Keratinocyte (primary cell): ENCODE results near the gene TLL1. TPM values are rescaled to one million over a fixed set of nuclear protein-coding genes. Genes with fewer than 3 reads are reported as not detected.

Source experiments
- DNase-seq: peaks from one replicate; pipeline ENCODE4 v3.0.0-alpha.2; 2011; ENCODE audit warnings: low read depth, missing footprints, low spot score
- FAIRE-seq: peaks from 2 replicates; lab custom pipeline; 2011; peaks lifted over from hg19 to GRCh38; lab: Jason Lieb, UNC
- H2AFZ ChIP-seq: 2 replicates; pipeline ENCODE4 v1.6.0; 2012; ENCODE audit warnings: low read length, control low read depth, inconsistent platforms; ENCODE audit not compliant: control insufficient read depth
- H3K27ac ChIP-seq: 2 replicates; pipeline ENCODE4 v1.5.1; 2011; ENCODE audit warnings: low read length; ENCODE audit not compliant: control insufficient read depth, insufficient read depth
- H3K27me3 ChIP-seq: 3 replicates; pipeline ENCODE4 v1.6.0; 2011; ENCODE audit warnings: low read length; ENCODE audit not compliant: control insufficient read depth, insufficient read depth; ENCODE audit errors: extremely low read depth
- H3K36me3 ChIP-seq, 2 experiments: 2 replicates in 1 of 2; 3 replicates in 1 of 2; pipeline ENCODE4 v1.5.1; 2011; ENCODE audit warnings: low read length in 2 of 2, mild to moderate bottlenecking in 1 of 2; ENCODE audit not compliant: control insufficient read depth in 2 of 2, insufficient read depth in 2 of 2; ENCODE audit errors: extremely low read depth in 1 of 2
- H3K4me1 ChIP-seq: 3 replicates; pipeline ENCODE4 v1.5.1; 2011; ENCODE audit warnings: low read length; ENCODE audit not compliant: control insufficient read depth, insufficient read depth; ENCODE audit errors: extremely low read depth
- H3K4me2 ChIP-seq: 3 replicates; pipeline ENCODE4 v1.6.0; 2011; ENCODE audit warnings: low read depth, low read length; ENCODE audit not compliant: control insufficient read depth, insufficient read depth; ENCODE audit errors: extremely low read depth
- H3K4me3 ChIP-seq, 3 experiments: fragments of 200-600 bp in 1 of 3; sonication (generic) in 1 of 3; 2 replicates in 2 of 3; 3 replicates in 1 of 3; pipeline ENCODE4 v1.5.1; 2011 to 2016; ENCODE audit warnings: low read length in 3 of 3, mild to moderate bottlenecking in 3 of 3, control low read depth in 2 of 3, inconsistent platforms in 1 of 3, low read depth in 1 of 3, mixed read lengths in 1 of 3, mixed run types in 1 of 3, moderate library complexity in 1 of 3; ENCODE audit not compliant: control insufficient read depth in 2 of 3, insufficient read depth in 2 of 3; ENCODE audit errors: extremely low read depth in 1 of 3
- H3K79me2 ChIP-seq: 2 replicates; pipeline ENCODE4 v1.6.0; 2012; ENCODE audit warnings: low read length; ENCODE audit not compliant: control insufficient read depth, insufficient read depth
- H3K9ac ChIP-seq: 3 replicates; pipeline ENCODE4 v1.6.0; 2011; ENCODE audit warnings: low read length; ENCODE audit not compliant: control insufficient read depth, insufficient read depth; ENCODE audit errors: extremely low read depth
- H3K9me1 ChIP-seq: 3 replicates; pipeline ENCODE4 v1.6.0; 2011; ENCODE audit warnings: low read length; ENCODE audit not compliant: control insufficient read depth, insufficient read depth; ENCODE audit errors: extremely low read depth
- H3K9me3 ChIP-seq: 2 replicates; pipeline ENCODE4 v1.5.1; 2012; ENCODE audit warnings: low read depth, low read length; ENCODE audit not compliant: control insufficient read depth
- H4K20me1 ChIP-seq: 3 replicates; pipeline ENCODE4 v1.6.0; 2011; ENCODE audit warnings: low read length; ENCODE audit not compliant: control insufficient read depth, insufficient read depth; ENCODE audit errors: extremely low read depth
- EZH2 ChIP-seq: IDR thresholded peaks from one replicate; pipeline ENCODE4 v1.6.1; 2012; ENCODE audit warnings: inconsistent platforms, mild to moderate bottlenecking, low read length, moderate library complexity
- dilution Hi-C: fragments of 300-500 bp; cut with MboI; formaldehyde crosslinking; loops from one replicate; pipeline ENCODE4 v1.7.0; 2020; ENCODE audit warnings: low sequenced_read_pairs; ENCODE audit not compliant: extremely low pct_ligation_motif_present
- polyA plus RNA-seq, 5 experiments: library from polyadenylated mRNA; depleted of rRNA in 3 of 5; stranded (reverse) in 3 of 5; stranded (forward) in 1 of 5; unstranded in 1 of 5; fragments of >200 nt; gene quantifications; 1 replicate in 1 of 5; 2 replicates in 3 of 5; 3 replicates in 1 of 5; pipeline versions ENCODE4 v1.2.1 to v1.2.3, GENCODE V29; 2011 to 2012; ENCODE audit warnings: missing spikeins in 2 of 5, low read depth in 1 of 5, low replicate concordance in 1 of 5
- TF ChIP-seq, protein P1 (sequence below), 3 experiments: IDR thresholded peaks in 1 of 3; conservative IDR thresholded peaks in 1 of 3; optimal IDR thresholded peaks in 1 of 3; 2 replicates in 2 of 3; 3 replicates in 1 of 3; pipeline versions ENCODE3 to v1.5.1; 2011; ENCODE audit warnings: low read length in 3 of 3, mild to moderate bottlenecking in 3 of 3, moderate library complexity in 2 of 3, control low read depth in 1 of 3, inconsistent platforms in 1 of 3; ENCODE audit not compliant: insufficient read depth in 2 of 3; ENCODE audit errors: extremely low read depth in 1 of 3

Gene TLL1
- polyA plus RNA-seq, 1 donor (not counting 4 experiments of a cell fraction or from before 2014, with no cell fraction given), result 1.5 TPM

GRCh38 chr4:165866019-165866650 is 6.9 kb upstream of the TLL1 start:
- no peak for FAIRE-seq
- H4K20me1 ChIP-seq, result no peaks in the 10 kb centered on the region
- no peak overlapping the region for H3K4me3 ChIP-seq
- no peak overlapping the region for H3K9ac ChIP-seq
- no peaks in the 10 kb centered on the region for H3K36me3 ChIP-seq
- no peaks in the 10 kb centered on the region for H3K27me3 ChIP-seq
- no peaks in the 10 kb centered on the region for H3K9me3 ChIP-seq
- no peak for DNase-seq
- no peaks in the 10 kb centered on the region for H3K79me2 ChIP-seq
- H3K4me2 ChIP-seq, result no peak overlapping the region
- dilution Hi-C loops, result no loop called here
- TF ChIP-seq EZH2, result no peak
- TF ChIP-seq, protein P1, sequence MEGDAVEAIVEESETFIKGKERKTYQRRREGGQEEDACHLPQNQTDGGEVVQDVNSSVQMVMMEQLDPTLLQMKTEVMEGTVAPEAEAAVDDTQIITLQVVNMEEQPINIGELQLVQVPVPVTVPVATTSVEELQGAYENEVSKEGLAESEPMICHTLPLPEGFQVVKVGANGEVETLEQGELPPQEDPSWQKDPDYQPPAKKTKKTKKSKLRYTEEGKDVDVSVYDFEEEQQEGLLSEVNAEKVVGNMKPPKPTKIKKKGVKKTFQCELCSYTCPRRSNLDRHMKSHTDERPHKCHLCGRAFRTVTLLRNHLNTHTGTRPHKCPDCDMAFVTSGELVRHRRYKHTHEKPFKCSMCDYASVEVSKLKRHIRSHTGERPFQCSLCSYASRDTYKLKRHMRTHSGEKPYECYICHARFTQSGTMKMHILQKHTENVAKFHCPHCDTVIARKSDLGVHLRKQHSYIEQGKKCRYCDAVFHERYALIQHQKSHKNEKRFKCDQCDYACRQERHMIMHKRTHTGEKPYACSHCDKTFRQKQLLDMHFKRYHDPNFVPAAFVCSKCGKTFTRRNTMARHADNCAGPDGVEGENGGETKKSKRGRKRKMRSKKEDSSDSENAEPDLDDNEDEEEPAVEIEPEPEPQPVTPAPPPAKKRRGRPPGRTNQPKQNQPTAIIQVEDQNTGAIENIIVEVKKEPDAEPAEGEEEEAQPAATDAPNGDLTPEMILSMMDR (optimal IDR thresholded peaks at IDR 0.05 in 1 of 3, IDR thresholded peaks at IDR 0.05 in 1 of 3, conservative IDR thresholded peaks at IDR 0.05 in 1 of 3; ENCODE audit: extremely low read depth in 1 of 3, insufficient read depth in 2 of 3, low read length in 3 of 3), result no peak
- no peak overlapping the region for H2AFZ ChIP-seq
- no peak overlapping the region for H3K27ac ChIP-seq
- no peaks in the 10 kb centered on the region for H3K4me1 ChIP-seq
- H3K9me1 ChIP-seq, result no peaks in the 10 kb centered on the region

DNA sequence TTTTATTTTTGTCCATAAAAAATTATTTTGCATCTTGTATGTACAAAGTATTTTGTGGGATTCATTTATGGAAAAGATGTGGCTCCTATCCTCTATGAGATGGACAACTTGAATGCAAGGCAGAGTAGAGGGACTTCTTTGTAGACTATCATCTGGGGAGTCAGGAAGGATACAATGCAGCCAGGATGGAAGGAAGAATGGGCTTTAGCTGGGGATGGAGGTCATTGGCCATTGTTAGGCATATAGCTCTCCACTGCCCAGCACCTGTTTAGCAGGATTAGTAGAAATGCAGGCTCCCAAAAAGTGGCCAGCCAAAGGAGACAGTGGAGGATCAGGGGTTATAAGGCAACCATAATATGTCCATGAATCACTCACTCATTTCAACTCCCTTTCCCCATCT is 5.1 kb upstream of the TLL1 start:
- Histone ChIP-seq H3K36me3 (no peaks in the 10 kb centered on the region), H2AFZ (no peak overlapping the region), H3K4me3 (no peak overlapping the region), H3K79me2 (no peaks in the 10 kb centered on the region), H4K20me1 (no peaks in the 10 kb centered on the region), H3K27ac (no peak overlapping the region), H3K27me3 (no peaks in the 10 kb centered on the region), H3K9me3 (no peaks in the 10 kb centered on the region), H3K4me1 (peaks cover 8% of the 10 kb centered on the region), H3K9me1 (no peaks in the 10 kb centered on the region), H3K4me2 (no peak overlapping the region), H3K9ac (no peak overlapping the region)
- no peak for TF ChIP-seq EZH2
- TF ChIP-seq, protein P1 (optimal IDR thresholded peaks at IDR 0.05 in 1 of 3, IDR thresholded peaks at IDR 0.05 in 1 of 3, conservative IDR thresholded peaks at IDR 0.05 in 1 of 3; ENCODE audit: extremely low read depth in 1 of 3, insufficient read depth in 2 of 3, low read length in 3 of 3), result no peak
- DNase-seq (no peak), FAIRE-seq (no peak)
- dilution Hi-C loops, result no loop called here
